ENCODE results near the gene C6orf141.

The C6orf141 gene

DNA sequence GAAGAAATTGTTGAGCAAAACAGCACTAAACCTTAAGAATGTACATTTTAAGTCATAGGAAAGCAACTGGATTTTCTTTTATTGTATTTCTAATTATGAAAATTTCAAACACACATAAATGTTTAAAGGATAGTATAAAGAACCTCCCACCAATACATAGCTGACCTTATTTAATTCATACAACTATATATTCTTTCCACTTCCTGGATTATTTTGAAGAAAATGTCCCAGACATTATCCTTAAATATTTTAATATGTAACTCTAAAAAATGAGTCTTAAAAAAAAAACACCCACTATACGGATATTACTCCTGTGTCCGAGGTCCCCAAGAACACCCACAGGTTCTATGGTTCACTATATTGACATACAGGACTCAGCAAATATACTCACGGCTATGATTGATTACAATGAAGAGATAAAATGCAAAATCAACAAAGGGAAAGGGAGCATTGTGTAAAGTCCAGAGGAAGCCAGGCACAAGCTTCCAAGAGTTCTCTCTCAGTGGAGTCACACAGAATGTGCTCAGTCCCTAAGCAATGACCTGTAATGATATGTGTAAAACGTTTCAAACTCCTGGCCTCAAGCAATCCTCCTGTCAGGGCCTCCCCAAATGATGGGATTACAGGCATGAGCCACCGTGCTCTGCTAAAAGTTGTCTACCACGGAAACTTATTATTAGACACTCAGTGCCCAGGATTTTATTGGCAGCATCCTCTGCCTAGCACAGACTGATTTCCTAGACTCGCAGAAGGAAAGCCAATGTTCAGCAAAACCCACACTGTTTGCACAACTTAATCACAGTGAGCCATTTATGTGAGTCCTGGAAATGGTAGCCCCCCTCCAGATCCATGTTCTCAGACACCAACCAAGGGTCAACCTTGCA, 27.5 kb upstream of the C6orf141 start:
- in situ Hi-C loops (cut with HindIII; ENCODE audit: low pct_ligation_motif_present, low sequenced_read_pairs), result no loop called here
- TF ChIP-seq, protein P1, sequence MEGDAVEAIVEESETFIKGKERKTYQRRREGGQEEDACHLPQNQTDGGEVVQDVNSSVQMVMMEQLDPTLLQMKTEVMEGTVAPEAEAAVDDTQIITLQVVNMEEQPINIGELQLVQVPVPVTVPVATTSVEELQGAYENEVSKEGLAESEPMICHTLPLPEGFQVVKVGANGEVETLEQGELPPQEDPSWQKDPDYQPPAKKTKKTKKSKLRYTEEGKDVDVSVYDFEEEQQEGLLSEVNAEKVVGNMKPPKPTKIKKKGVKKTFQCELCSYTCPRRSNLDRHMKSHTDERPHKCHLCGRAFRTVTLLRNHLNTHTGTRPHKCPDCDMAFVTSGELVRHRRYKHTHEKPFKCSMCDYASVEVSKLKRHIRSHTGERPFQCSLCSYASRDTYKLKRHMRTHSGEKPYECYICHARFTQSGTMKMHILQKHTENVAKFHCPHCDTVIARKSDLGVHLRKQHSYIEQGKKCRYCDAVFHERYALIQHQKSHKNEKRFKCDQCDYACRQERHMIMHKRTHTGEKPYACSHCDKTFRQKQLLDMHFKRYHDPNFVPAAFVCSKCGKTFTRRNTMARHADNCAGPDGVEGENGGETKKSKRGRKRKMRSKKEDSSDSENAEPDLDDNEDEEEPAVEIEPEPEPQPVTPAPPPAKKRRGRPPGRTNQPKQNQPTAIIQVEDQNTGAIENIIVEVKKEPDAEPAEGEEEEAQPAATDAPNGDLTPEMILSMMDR (IDR thresholded peaks at IDR 0.05; ENCODE audit: low read depth, low read length, missing control alignments), result no peak
- Histone ChIP-seq H3K27ac (no peak overlapping the region), H3K36me3 (replicated peaks) (no peaks in the 10 kb centered on the region), H3K4me3 (ENCODE audit: low read depth, low read length) (no peak overlapping the region), H3K27me3 (replicated peaks) (no peaks in the 10 kb centered on the region)
- no peak for DNase-seq

DNA sequence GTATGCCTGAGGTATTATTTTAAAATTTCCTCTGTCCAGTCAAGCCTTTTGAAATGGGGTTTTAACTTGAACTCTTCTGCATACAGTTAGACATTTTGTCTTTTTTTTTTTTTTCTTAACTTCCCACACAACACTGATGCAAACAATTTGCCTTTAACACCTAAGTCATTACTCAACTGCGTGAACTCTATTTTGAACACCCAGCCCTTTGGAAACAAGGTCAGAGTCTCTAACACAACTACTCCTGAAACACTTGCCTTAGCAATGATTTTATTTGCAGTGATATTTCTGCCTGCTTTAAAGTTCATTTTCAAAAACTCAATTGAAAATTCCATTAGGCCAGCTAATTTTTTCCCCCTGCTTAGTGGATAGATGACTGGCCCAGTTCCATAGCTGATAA, 26.6 kb upstream of the C6orf141 start:
- Histone ChIP-seq H3K4me3 (ENCODE audit: low read depth, low read length) (no peak overlapping the region), H3K27me3 (replicated peaks) (no peaks in the 10 kb centered on the region), H3K27ac (no peak overlapping the region), H3K36me3 (replicated peaks) (no peaks in the 10 kb centered on the region)
- no peak for DNase-seq
- in situ Hi-C loops (cut with HindIII; ENCODE audit: low pct_ligation_motif_present, low sequenced_read_pairs), result no loop called here
- TF ChIP-seq, protein P1 (IDR thresholded peaks at IDR 0.05; ENCODE audit: low read depth, low read length, missing control alignments), result no peak

DNA sequence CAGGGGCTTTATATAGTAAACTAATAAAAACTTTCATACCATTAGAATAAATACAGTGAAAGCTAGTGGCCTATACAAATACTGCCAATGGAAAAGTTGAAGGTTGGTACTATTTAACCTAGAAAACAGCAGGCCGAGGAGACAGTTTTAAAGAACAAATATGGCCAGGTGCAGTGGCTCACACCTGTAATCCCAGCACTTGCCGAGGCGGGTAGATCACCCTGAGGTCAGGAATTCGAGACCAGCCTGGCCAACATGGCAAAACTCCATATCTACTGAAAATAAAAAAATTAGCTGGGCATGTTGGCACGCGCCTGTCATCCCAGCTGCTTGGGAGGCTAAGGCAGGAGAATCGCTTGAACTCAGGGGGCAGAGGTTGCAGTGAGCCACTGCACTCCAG, 25.9 kb upstream of the C6orf141 start:
- Histone ChIP-seq H3K36me3 (replicated peaks) (no peaks in the 10 kb centered on the region), H3K4me3 (ENCODE audit: low read depth, low read length) (no peak overlapping the region), H3K27ac (no peak overlapping the region), H3K27me3 (replicated peaks) (no peaks in the 10 kb centered on the region)
- TF ChIP-seq, protein P1 (IDR thresholded peaks at IDR 0.05; ENCODE audit: low read depth, low read length, missing control alignments), result no peak
- no peak for DNase-seq
- in situ Hi-C loops (cut with HindIII; ENCODE audit: low pct_ligation_motif_present, low sequenced_read_pairs), result no loop called here

DNA sequence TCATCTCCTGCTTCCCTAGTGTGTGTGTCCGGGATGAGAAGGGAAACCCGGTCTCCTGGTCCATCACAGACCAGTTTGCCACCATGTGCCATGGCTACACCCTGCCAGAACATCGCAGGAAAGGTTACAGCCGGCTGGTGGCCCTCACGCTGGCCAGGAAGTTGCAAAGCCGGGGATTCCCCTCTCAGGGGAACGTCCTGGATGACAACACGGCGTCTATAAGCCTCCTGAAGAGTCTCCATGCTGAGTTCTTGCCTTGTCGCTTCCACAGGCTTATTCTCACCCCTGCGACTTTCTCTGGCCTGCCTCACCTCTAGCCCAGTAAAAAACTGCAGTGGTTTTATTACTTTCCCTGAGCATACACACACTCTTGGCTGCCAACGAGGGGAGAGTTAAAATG, 23.9 kb upstream of the C6orf141 start:
- no peak for DNase-seq
- H3K36me3 ChIP-seq (replicated peaks), result no peaks in the 10 kb centered on the region
- H3K4me3 ChIP-seq (ENCODE audit: low read depth, low read length), result no peak overlapping the region
- TF ChIP-seq, protein P1 (IDR thresholded peaks at IDR 0.05; ENCODE audit: low read depth, low read length, missing control alignments), result no peak
- H3K27ac ChIP-seq, result no peak overlapping the region
- H3K27me3 ChIP-seq (replicated peaks), result no peaks in the 10 kb centered on the region
- in situ Hi-C loops (cut with HindIII; ENCODE audit: low pct_ligation_motif_present, low sequenced_read_pairs), result no loop called here

DNA sequence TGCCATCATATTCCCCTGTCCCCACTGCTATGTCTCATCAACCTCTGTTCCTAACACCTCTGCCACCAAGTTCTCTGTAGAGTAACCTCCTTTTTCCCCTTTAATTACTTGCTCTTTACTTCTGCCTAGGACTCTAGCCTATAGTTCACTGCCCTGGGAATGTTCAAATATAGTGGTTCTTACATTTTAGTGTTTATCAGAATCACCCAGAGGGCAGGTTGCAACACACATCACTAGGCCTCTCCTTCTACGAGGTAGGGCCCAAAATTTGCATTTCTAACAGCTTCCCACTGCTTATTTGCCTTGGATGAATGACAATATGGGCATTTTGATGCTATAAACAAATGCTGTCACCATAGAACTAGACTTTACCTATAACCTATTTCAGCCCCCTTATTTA, 23.1 kb upstream of the C6orf141 start:
- H3K27ac ChIP-seq, result no peak overlapping the region
- H3K36me3 ChIP-seq (replicated peaks), result no peaks in the 10 kb centered on the region
- in situ Hi-C loops (cut with HindIII; ENCODE audit: low pct_ligation_motif_present, low sequenced_read_pairs), result no loop called here
- no peak overlapping the region for H3K4me3 ChIP-seq (ENCODE audit: low read depth, low read length)
- TF ChIP-seq, protein P1 (IDR thresholded peaks at IDR 0.05; ENCODE audit: low read depth, low read length, missing control alignments), result no peak
- no peak for DNase-seq
- H3K27me3 ChIP-seq (replicated peaks), result no peaks in the 10 kb centered on the region

DNA sequence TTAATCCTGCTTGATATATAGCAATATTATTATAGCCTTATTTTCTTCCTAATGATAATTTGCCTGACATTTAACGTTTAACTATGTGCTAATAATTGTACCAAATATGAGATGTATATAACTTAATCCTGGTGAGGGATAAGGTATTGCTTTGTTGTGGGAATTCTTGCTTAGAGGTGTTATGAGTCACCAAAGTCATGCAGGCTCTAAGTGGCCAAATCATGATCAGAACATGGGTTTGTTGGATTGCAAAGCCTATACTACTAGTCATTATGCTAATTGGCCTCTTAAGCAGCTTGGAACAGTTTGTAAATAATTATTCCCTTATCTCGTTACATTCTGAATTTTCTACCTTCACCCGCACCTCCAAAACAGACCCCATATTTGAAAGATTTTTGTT, 21.9 kb upstream of the C6orf141 start:
- H3K27ac ChIP-seq, result no peak overlapping the region
- no peak for DNase-seq

More for the DNA sequence above, 21.9 kb upstream of the C6orf141 start:
- no peaks in the 10 kb centered on the region for H3K27me3 ChIP-seq (replicated peaks)
- no peaks in the 10 kb centered on the region for H3K36me3 ChIP-seq (replicated peaks)
- no peak overlapping the region for H3K4me3 ChIP-seq (ENCODE audit: low read depth, low read length)
- in situ Hi-C loops (cut with HindIII; ENCODE audit: low pct_ligation_motif_present, low sequenced_read_pairs), result no loop called here
- TF ChIP-seq, protein P1 (IDR thresholded peaks at IDR 0.05; ENCODE audit: low read depth, low read length, missing control alignments), result no peak
